NCI-H146 (cell line): ENCODE measurements around the gene ZFYVE28.

Experiments used
- DNase-seq: peaks from one replicate; lab custom pipeline; 2025; lab: John Stamatoyannopoulos, UW

Gene ZFYVE28

GRCh38 chr4:2367626-2368025 lies 50.8 kb downstream of the ZFYVE28 start:
- no peak for DNase-seq

- no peak for DNase-seq
These were observed 51.9 kb downstream of the ZFYVE28 start for GRCh38 chr4:2366252-2367192.

GRCh38 chr4:2365913-2366210 lies 52.6 kb downstream of the ZFYVE28 start:
- DNase-seq: no peak

- peak; percentile 40 for DNase-seq
These were observed 53.2 kb downstream of the ZFYVE28 start for GRCh38 chr4:2365054-2365912.

GRCh38 chr4:2364654-2365053 lies 53.8 kb downstream of the ZFYVE28 start:
- peak; percentile 32 for DNase-seq

GRCh38 chr4:2363951-2364653 lies 54.3 kb downstream of the ZFYVE28 start:
- DNase-seq: no peak

- no peak for DNase-seq
These were observed 55.3 kb downstream of the ZFYVE28 start for GRCh38 chr4:2363056-2363721.

- DNase-seq: no peak
These were observed 56.0 kb downstream of the ZFYVE28 start for GRCh38 chr4:2362266-2363055.

GRCh38 chr4:2361366-2362265 lies 56.8 kb downstream of the ZFYVE28 start:
- DNase-seq: no peak

GRCh38 chr4:2360396-2360730 lies 58.1 kb downstream of the ZFYVE28 start:
- no peak for DNase-seq

GRCh38 chr4:2359591-2360395 lies 58.7 kb downstream of the ZFYVE28 start:
- no peak for DNase-seq

- no peak for DNase-seq
These were observed 60.4 kb downstream of the ZFYVE28 start for GRCh38 chr4:2357821-2358745.

GRCh38 chr4:2356123-2357069 lies 62.0 kb downstream of the ZFYVE28 start:
- DNase-seq: no peak

- no peak for DNase-seq
These were observed 63.7 kb downstream of the ZFYVE28 start for GRCh38 chr4:2354760-2355159.

GRCh38 chr4:2354118-2354517 lies 64.3 kb downstream of the ZFYVE28 start:
- no peak for DNase-seq

GRCh38 chr4:2353222-2354107 lies 65.0 kb downstream of the ZFYVE28 start:
- DNase-seq: peak; percentile 50
